Activated CD4-positive, alpha-beta T cell treated with anti-CD3 and anti-CD28 coated beads, Interleukin-10, Interleukin-2, amounts not matched to agents 100 ng/mL and 50 ng/mL, durations not matched to agents 16 hours and 8 hours (primary cell): ENCODE results near the gene COL13A1.

Experiments used
- DNase-seq: peaks from one replicate; pipeline ENCODE4 v3.0.0-alpha.2; 2020

The COL13A1 gene

DNA sequence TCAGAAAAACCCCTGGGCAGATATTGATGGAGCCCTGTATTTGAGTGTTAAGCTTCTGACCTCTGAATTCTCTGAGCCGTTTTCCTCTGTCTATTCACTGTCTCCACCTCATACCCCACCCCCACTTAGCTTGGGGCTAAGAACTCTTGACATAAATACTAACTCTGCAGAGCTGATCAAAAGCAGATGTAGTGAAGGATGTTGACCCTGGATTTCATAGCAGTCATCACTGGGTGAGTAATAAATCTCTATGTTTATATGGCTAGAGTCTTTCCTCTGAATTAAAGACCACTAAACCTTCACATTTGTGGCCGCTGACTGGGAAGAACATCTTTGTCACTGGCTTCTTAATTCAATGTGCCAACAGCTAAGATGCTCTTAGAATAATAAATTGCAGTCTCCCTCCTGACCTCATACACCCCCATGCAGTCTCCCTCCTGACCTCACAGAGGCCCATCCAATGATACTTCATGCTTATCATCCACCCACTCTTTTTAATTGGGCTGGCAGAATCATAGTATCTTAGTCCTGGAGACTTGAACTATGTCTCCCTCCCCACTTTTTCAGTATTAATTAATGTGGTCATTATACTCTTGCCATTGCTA, 172.9 kb downstream of the COL13A1 start:
- no peak for DNase-seq

DNA sequence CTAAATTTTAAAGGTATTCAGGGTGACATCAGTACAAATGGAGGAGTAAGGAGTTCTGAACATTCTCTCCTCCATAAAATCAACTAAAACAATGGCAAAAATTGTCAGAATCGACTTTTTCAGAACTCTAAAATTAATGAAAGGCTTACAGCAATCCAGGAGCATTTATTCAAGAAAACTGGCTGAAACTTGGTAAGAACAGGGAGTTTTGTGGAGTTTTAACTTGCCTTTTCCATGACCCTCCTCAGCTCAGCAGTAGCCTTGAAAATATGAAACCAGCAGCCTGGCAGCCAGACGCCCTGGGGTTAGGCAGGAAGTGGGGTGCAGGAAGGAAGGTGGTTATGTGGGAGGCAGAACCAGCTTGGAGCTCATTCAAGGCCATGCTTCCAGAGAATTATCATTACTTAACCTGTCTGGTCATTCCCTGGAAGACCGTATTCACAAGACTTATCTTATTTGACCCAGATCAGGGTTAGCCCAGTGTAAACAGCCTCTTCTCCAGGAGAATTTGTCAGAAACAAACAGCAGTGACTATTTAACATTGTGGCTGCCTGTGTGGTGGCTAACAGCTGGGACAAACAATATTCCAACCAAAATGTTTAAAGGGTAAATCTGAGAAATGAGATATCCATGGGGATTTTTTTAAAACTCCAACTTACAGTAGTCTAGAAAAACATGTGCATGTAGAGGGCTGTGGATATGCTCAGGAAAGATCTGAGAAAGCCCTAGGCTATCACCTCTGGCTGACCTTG, 175.3 kb downstream of the COL13A1 start:
- DNase-seq, result no peak

DNA sequence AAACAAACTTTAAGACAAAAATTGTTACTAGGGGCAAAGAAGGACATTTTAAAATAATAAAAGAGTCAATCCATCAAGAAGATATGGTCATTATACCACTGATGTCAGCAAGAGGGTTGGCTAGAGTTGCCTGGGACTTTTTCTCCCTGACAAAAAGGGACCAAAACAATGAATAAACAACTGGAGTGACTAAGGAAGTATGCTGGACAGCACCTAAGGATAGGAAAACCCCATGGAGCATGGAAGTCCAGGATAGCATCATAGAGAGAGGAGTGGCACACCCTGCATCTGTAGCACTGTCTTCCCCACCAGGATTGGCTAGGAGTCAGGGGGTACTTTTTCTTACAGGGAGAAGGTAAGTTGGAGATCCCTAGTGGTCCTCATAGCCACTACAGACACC, 177.5 kb downstream of the COL13A1 start:
- no peak for DNase-seq

DNA sequence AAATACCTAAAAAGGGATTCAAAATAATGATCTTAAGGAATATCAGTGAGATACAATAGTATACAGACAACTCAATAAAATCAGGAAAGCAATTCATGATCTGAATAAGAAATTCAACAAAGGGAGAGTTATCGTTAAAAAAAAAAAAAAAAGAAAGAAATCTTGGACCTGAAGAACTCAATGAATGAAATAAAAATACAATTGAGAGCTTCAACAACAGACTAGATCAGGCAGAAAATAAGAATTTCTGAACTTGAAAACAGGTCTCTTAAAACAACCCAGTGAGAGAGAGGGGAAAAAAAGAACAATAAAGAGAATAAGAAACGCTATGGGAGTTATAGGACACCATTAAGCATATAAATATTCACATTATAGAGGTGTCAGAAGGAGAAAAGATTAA, 179.0 kb downstream of the COL13A1 start:
- DNase-seq, result no peak

DNA sequence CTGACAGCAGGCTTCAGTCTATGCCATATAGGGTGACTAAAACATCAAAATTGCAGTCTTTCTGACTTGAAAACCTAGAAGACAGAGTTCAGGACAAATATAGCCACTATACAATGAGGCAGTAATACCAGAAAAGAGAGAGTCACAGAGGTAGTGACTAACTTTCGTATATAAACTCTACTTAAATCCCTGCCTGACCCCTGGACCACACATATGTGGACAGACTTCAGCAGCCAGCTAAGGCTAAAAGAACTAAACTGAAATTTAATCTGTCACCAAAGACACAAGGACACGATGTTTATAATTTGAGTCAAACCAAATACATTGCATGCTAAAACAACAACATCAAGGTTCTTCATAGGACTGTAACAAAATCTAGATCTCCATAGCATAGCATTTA, 186.4 kb downstream of the COL13A1 start:
- no peak for DNase-seq

DNA sequence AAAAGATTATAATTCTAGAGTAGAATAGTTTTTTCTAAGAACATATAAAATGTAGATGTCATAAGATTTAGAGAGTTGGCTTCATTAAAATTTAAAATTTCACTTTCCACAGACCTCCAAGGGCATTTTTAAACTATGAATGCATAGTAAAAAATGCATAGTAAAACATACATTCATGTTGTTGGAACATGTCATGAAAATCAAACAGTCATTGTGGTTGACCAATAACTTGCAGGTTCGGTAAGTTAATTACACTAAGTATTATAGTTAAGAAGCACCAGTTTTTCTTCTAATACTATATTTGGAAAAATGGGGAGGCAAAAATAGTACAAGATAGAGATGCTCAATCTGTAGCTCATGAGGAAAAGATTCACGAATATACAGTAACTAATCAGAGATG, 189.4 kb downstream of the COL13A1 start:
- DNase-seq, result no peak

DNA sequence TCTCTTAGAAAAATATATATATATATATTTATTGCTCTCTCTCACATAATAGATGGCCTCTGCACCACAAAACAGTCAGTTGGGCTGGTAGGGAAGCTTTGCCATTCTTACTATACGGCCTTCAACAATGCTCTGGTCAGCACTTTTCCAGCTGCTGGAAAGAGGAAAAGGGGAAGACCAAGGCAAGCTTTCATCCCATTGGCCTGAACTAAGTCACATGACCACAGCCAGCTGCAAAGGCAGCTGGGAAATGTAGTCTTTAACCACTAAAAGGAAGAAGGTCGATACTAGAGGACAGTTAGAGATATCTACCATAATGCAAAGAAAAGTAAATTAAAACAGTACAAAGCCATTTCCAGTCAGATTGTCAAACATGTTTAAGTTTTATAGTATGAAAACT, 192.6 kb downstream of the COL13A1 start:
- DNase-seq, result peak; percentile 39

DNA sequence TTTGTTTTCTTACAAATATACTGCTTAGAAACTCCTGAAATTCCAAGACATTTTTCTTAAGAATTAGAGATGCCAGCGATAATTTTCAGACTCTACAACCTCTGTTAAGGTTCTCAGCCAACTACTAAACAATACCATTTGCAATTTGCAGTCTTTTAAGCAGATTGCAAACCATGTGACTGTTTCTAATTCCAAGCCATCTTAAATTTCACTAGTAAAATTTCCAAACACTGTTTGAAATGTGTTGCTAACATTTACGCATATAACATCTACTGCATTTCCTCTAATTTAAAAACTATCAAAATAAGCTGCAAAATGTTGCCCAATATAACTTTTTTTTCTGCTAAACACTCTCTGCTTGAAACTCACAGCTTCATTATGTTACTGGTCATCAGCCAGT, 194.9 kb downstream of the COL13A1 start:
- no peak for DNase-seq

DNA sequence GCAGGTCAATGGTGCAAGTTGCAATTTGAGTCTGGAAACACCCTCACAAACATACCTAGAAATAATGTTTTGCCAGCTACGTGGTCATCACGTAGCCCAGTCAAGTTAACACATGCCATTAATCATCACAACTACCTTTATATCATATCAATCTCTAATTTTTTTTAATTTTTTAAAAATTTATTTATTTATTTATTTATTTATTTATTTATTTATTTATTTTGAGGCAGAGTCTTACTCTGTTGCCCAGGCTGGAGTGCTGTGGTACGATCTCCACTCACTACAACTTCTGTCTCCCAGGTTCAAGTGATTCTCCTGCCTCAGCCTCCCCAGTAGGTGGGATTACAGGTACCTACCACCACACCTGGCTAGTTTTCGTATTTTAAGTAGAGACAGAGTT, 198.6 kb downstream of the COL13A1 start:
- DNase-seq, result no peak

DNA sequence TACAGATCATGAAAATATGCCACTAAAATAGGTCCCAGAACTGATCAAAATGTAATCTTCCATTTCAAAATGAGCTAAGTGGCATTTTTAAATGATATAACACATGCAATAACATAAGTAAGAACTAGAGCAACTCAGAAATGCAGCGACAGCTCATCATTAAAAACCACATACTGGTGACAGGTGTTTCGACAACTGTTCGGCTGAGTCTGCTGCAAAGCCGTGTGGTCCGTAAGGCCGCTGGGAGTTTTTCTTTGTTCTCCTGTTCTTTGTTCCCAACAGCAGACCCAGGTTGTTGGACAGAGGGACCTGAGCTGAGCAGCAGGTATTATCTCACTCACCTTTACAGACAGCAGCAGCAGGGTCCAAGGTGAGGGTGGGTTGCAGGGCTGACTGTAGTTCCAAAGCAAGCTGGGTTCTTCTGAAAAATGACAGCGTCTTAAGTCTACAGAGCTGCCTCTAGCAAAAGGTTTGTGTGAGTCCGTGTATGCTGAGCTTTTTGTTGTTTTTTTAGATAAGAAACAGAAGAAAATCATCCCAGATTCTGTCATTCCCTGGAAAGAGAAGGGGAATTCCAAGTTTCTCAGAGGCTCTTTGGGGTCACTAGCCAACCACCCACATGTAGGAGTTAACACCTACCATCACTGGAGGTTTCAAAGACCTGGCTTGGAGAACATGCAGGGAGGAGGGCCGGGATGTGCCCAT, 205.6 kb downstream of the COL13A1 start:
- no peak for DNase-seq
